A673 (cell line): ENCODE measurements around the gene SERAC1. TPM values are rescaled to one million over a fixed set of nuclear protein-coding genes. Genes with fewer than 3 reads are reported as not detected.

Source experiments
- BruUV-seq: library from RNA; stranded (reverse); fragments of 400-500 nt; replicated peaks from 2 replicates; lab custom pipeline; 2021; lab: Mats Ljungman, UMichigan
- CTCF ChIA-PET: fragments of 300-600 bp; sonication (Branson Sonifier 250); formaldehyde crosslinking; loops from one replicate; lab custom pipeline; 2022; ENCODE audit warnings: antibody characterized with exemption; lab: Charles Lee
- POLR2A ChIA-PET: fragments of 300-600 bp; sonication (Branson Sonifier 250); formaldehyde crosslinking; loops from one replicate; lab custom pipeline; 2022; ENCODE audit warnings: antibody characterized with exemption; ENCODE audit not compliant: low non-redundant PET; lab: Charles Lee
- DNase-seq: peaks from one replicate; pipeline ENCODE4 v3.0.0-alpha.2; 2015; ENCODE audit warnings: low spot score
- H3K27ac ChIP-seq: fragments of 200-600 bp; sonication (generic); 2 replicates; pipeline ENCODE4 v1.5.1; 2016; ENCODE audit warnings: mixed run types, low read depth, mild to moderate bottlenecking, mixed read lengths, antibody characterized with exemption, low read length; ENCODE audit not compliant: poor library complexity, severe bottlenecking
- H3K27me3 ChIP-seq: fragments of 200-600 bp; sonication (generic); replicated peaks from 2 replicates; pipeline ENCODE4 v1.6.1; 2017; ENCODE audit warnings: mixed run types, low read depth, mild to moderate bottlenecking, mixed read lengths, antibody characterized with exemption, low read length; ENCODE audit not compliant: insufficient read depth, poor library complexity
- H3K36me3 ChIP-seq: fragments of 200-600 bp; sonication (generic); 2 replicates; pipeline ENCODE4 v1.6.1; 2016; ENCODE audit warnings: mixed run types, mild to moderate bottlenecking, mixed read lengths, antibody characterized with exemption, low read length; ENCODE audit not compliant: insufficient read depth, poor library complexity, severe bottlenecking
- H3K4me1 ChIP-seq: fragments of 200-600 bp; sonication (generic); 2 replicates; pipeline ENCODE4 v1.6.1; 2017; ENCODE audit warnings: mixed run types, mild to moderate bottlenecking, mixed read lengths, antibody characterized with exemption, low read length; ENCODE audit not compliant: insufficient read depth, poor library complexity, severe bottlenecking
- H3K4me3 ChIP-seq: fragments of 200-600 bp; sonication (generic); 2 replicates; pipeline ENCODE4 v1.5.1; 2016; ENCODE audit warnings: low read depth, mixed run types, mild to moderate bottlenecking, mixed read lengths, low read length; ENCODE audit not compliant: poor library complexity, severe bottlenecking
- H3K9me3 ChIP-seq: fragments of 200-600 bp; sonication (generic); 2 replicates; pipeline ENCODE4 v1.6.1; 2016; ENCODE audit warnings: mixed run types, low read depth, mild to moderate bottlenecking, mixed read lengths, antibody characterized with exemption, low read length; ENCODE audit not compliant: poor library complexity, severe bottlenecking
- EZH2 ChIP-seq: fragments of 200-600 bp; sonication (generic); IDR thresholded peaks from 2 replicates; pipeline ENCODE4 v1.6.1; 2017; ENCODE audit warnings: borderline replicate concordance, low read depth, mild to moderate bottlenecking, mixed read lengths, antibody characterized with exemption, low read length; ENCODE audit not compliant: poor library complexity, severe bottlenecking
- intact Hi-C: fragments of 100-400 bp; cut with micrococcal nuclease; formaldehyde crosslinking; loops from one replicate; pipeline ENCODE4 v1.10.0; 2022; ENCODE audit not compliant: unreplicated experiment
- total RNA-seq: library from RNA; stranded (reverse); gene quantifications from 2 replicates; pipeline ENCODE4 v1.2.3, GENCODE V29; 2021
- TF ChIP-seq, protein P1 (sequence below): fragments of 300-800, 200-600 bp; sonication (generic); conservative IDR thresholded peaks from 2 replicates; pipeline ENCODE4 v1.5.1; 2017; ENCODE audit warnings: low read depth, mild to moderate bottlenecking, antibody characterized with exemption, low read length, moderate library complexity, mixed read lengths

The SERAC1 gene
- total RNA-seq, 1 experiment from 2014 or later: 8.1 TPM

- DNase-seq: no peak
- POLR2A ChIA-PET: no interaction called here
- TF ChIP-seq EZH2: no peak
- TF ChIP-seq, protein P1, sequence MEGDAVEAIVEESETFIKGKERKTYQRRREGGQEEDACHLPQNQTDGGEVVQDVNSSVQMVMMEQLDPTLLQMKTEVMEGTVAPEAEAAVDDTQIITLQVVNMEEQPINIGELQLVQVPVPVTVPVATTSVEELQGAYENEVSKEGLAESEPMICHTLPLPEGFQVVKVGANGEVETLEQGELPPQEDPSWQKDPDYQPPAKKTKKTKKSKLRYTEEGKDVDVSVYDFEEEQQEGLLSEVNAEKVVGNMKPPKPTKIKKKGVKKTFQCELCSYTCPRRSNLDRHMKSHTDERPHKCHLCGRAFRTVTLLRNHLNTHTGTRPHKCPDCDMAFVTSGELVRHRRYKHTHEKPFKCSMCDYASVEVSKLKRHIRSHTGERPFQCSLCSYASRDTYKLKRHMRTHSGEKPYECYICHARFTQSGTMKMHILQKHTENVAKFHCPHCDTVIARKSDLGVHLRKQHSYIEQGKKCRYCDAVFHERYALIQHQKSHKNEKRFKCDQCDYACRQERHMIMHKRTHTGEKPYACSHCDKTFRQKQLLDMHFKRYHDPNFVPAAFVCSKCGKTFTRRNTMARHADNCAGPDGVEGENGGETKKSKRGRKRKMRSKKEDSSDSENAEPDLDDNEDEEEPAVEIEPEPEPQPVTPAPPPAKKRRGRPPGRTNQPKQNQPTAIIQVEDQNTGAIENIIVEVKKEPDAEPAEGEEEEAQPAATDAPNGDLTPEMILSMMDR: no peak
- CTCF ChIA-PET: no interaction called here
- no peak overlapping the region for H3K27ac ChIP-seq
- no peaks in the 10 kb centered on the region for H3K27me3 ChIP-seq
- intact Hi-C loops: loop anchor here (5.0 to 10.0 kb wide), 2 partner anchors 183 to 756 kb away; no protein-coding TSS in a partner anchor
- H3K36me3 ChIP-seq: peaks cover 11% of the 10 kb centered on the region
- no peak overlapping the region for H3K4me3 ChIP-seq
- BruUV-seq: no TSS peak
- H3K9me3 ChIP-seq: no peaks in the 10 kb centered on the region
- no peaks in the 10 kb centered on the region for H3K4me1 ChIP-seq
Measured at GRCh38 chr6:158070513-158070912, 97.5 kb downstream of the SERAC1 start.

DNA sequence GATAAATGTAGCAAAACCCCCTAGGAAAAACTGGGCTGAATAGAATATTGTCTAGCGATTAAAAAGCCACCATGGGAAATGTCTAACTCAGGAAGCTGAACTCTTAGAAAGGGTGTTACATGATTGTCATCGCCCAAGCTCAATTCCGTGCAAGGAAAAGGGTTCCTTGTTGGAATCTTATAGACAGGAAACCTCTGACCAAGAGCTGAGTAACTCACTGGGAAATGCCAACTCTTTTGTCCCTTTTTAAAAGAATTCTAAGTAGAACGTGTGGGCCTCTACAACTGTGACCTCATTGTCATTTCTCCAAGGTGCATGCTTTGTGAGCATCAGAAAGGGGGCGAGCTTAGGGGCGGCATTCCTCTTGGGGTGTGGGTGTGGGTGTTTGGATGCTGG is 98.3 kb downstream of the SERAC1 start:
- POLR2A ChIA-PET: no interaction called here
- DNase-seq: no peak
- TF ChIP-seq, protein P1: no peak
- no peak for TF ChIP-seq EZH2
- Histone ChIP-seq H3K4me3 (no peak overlapping the region), H3K27ac (no peak overlapping the region), H3K27me3 (no peaks in the 10 kb centered on the region), H3K4me1 (no peaks in the 10 kb centered on the region), H3K9me3 (no peaks in the 10 kb centered on the region), H3K36me3 (peaks cover 11% of the 10 kb centered on the region)
- BruUV-seq: no TSS peak
- intact Hi-C loops: loop anchor here (5.0 to 10.0 kb wide), 3 partner anchors 82 to 755 kb away; no protein-coding TSS in a partner anchor
- CTCF ChIA-PET: interaction anchor here (0.6 kb wide), 1 partner anchor 183 kb away, joined by 3 read pairs; no protein-coding TSS in a partner anchor

DNA sequence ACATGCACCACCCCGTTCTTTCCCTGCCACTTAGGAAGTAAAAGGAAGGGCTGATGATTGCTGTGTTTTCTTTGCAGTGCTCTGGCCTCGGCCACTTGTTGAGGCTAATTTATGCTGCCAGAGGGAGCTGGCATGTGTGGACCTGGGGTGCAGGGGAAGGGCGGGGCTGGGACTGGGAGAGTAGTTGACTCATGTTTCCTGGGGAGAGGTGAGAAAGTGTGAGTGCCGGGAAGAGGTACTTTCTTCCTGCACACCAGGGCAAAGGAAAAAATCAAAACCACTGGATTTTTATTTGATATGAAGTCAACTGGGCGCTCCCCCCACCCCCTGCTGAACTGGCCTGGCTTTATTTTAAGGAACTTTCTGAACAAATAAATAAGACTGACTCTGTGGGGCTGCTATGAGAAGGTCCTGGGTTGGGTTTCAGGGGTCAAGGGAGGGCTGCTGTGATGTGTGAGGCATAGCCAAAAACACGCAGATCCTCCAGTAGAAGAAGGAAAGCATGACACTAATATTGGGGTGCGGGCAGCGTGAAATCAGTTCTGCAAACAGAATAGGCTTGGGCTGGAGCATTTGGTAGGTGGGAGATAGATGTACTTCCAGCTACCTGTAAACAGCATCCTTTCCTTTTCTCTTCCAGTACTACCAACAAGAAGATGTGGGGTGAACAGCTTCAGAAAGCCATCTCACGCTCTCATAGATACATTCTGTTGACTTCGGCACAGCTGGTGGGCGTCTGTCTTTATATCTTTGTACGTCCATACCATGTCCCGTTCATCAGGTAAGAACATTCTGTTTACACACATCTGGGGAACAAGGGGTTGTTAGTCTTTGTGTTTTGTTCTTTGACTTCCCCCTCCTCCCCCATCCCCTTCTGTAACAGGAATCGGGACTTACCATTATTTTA is 98.9 kb downstream of the SERAC1 start:
- H3K9me3 ChIP-seq: no peaks in the 10 kb centered on the region
- H3K27ac ChIP-seq: no peak overlapping the region
- DNase-seq: peak; percentile 32
- no peaks in the 10 kb centered on the region for H3K27me3 ChIP-seq
- ChIA-PET POLR2A (no interaction called here), CTCF (interaction anchor here (0.6 kb wide), 2 partner anchors 43 to 183 kb away, joined by 3 to 4 read pairs; no protein-coding TSS in a partner anchor)
- H3K4me1 ChIP-seq: no peaks in the 10 kb centered on the region
- no TSS peak for BruUV-seq
- TF ChIP-seq EZH2: no peak
- TF ChIP-seq, protein P1: no peak
- intact Hi-C loops: loop anchor here (5.0 kb wide), 1 partner anchor 82 kb away; no protein-coding TSS in a partner anchor
- H3K4me3 ChIP-seq: no peak overlapping the region
- peaks cover 8% of the 10 kb centered on the region for H3K36me3 ChIP-seq
